ENCODE results near the gene SLC45A2. TPM values are rescaled to one million over a fixed set of nuclear protein-coding genes. Genes with fewer than 3 reads are reported as not detected.

Gene SLC45A2
- total RNA-seq, 1 experiment from 2014 or later: not detected

GRCh38 chr5:33999978-34000377 lies 15.5 kb upstream of the SLC45A2 start:
- no peak for DNase-seq
- no peaks in the 10 kb centered on the region; the same call in 1 of the 2 replicates for H3K36me3 ChIP-seq
- no peak overlapping the region for H3K27ac ChIP-seq
- no peaks in the 10 kb centered on the region for H3K9me3 ChIP-seq (replicated peaks)
- H3K4me1 ChIP-seq: peaks cover 6% of the 10 kb centered on the region; the same call in 1 of the 2 replicates
- H3K4me3 ChIP-seq: no peak overlapping the region
- H3K27me3 ChIP-seq: no peaks in the 10 kb centered on the region

- H3K9me3 ChIP-seq (replicated peaks): no peaks in the 10 kb centered on the region; the same call in 1 of the 2 replicates
- peak; percentile 44 to 67 for DNase-seq
- no peak overlapping the region for H3K27ac ChIP-seq
Measured at GRCh38 chr5:33997331-33997983, 13.0 kb upstream of the SLC45A2 start.

GRCh38 chr5:33995865-33996264 lies 11.4 kb upstream of the SLC45A2 start:
- H3K4me1 ChIP-seq: peaks cover 3% of the 10 kb centered on the region; the same call in 1 of the 2 replicates

More at GRCh38 chr5:33997331-33997983, 13.0 kb upstream of the SLC45A2 start:
- Histone ChIP-seq H3K4me3 (no peak overlapping the region), H3K27me3 (no peaks in the 10 kb centered on the region), H3K36me3 (0 out of 2 replicates have a peak, but pooled peaks cover 2% of the 10 kb centered on the region), H3K4me1 (peaks cover 6% of the 10 kb centered on the region; the same call in 1 of the 2 replicates)

GRCh38 chr5:33994845-33995244 lies 10.4 kb upstream of the SLC45A2 start:
- Histone ChIP-seq H3K4me3 (no peak overlapping the region), H3K27ac (no peak overlapping the region), H3K4me1 (no peaks in the 10 kb centered on the region), H3K9me3 (replicated peaks) (no peaks in the 10 kb centered on the region; the same call in 1 of the 2 replicates), H3K36me3 (0 out of 2 replicates have a peak, but pooled peaks cover 2% of the 10 kb centered on the region), H3K27me3 (no peaks in the 10 kb centered on the region)
- no peak for DNase-seq

More at GRCh38 chr5:33995865-33996264, 11.4 kb upstream of the SLC45A2 start:
- no peak overlapping the region for H3K4me3 ChIP-seq
- no peaks in the 10 kb centered on the region for H3K27me3 ChIP-seq
- H3K27ac ChIP-seq: no peak overlapping the region
- DNase-seq: no peak
- 0 out of 2 replicates have a peak, but pooled peaks cover 2% of the 10 kb centered on the region for H3K36me3 ChIP-seq
- H3K9me3 ChIP-seq (replicated peaks): no peaks in the 10 kb centered on the region; the same call in 1 of the 2 replicates

- Histone ChIP-seq H3K4me3 (no peak overlapping the region), H3K4me1 (no peaks in the 10 kb centered on the region), H3K36me3 (peaks cover 3% of the 10 kb centered on the region), H3K27me3 (no peaks in the 10 kb centered on the region), H3K9me3 (replicated peaks) (no peaks in the 10 kb centered on the region; the same call in 1 of the 2 replicates), H3K27ac (no peak overlapping the region)
- no peak for DNase-seq
Measured at GRCh38 chr5:33992864-33993263, 8.4 kb upstream of the SLC45A2 start.

- Histone ChIP-seq H3K27ac (no peak overlapping the region), H3K27me3 (no peaks in the 10 kb centered on the region), H3K4me3 (no peak overlapping the region), H3K36me3 (peaks cover 3% of the 10 kb centered on the region), H3K4me1 (no peaks in the 10 kb centered on the region), H3K9me3 (replicated peaks) (no peaks in the 10 kb centered on the region)
- no peak for DNase-seq
Measured at GRCh38 chr5:33985447-33985846, 954 bp upstream of the SLC45A2 start.

GRCh38 chr5:33984178-33984577 lies 315 bp downstream of the SLC45A2 start:
- Histone ChIP-seq H3K36me3 (peaks cover 3% of the 10 kb centered on the region), H3K27ac (no peak overlapping the region), H3K4me3 (no peak overlapping the region), H3K27me3 (0 out of 2 replicates have a peak, but pooled peaks cover 3% of the 10 kb centered on the region), H3K9me3 (replicated peaks) (no peaks in the 10 kb centered on the region), H3K4me1 (no peaks in the 10 kb centered on the region)
- DNase-seq: no peak

- Histone ChIP-seq H3K9me3 (replicated peaks) (no peaks in the 10 kb centered on the region), H3K27ac (no peak overlapping the region), H3K4me3 (no peak overlapping the region), H3K27me3 (0 out of 2 replicates have a peak, but pooled peaks cover 5% of the 10 kb centered on the region), H3K4me1 (no peaks in the 10 kb centered on the region), H3K36me3 (no peaks in the 10 kb centered on the region)
- no peak for DNase-seq
Measured at GRCh38 chr5:33981408-33982162, 2.9 kb downstream of the SLC45A2 start.

- Histone ChIP-seq H3K4me3 (no peak overlapping the region), H3K27me3 (0 out of 2 replicates have a peak, but pooled peaks cover 5% of the 10 kb centered on the region), H3K4me1 (no peaks in the 10 kb centered on the region), H3K27ac (no peak overlapping the region), H3K9me3 (replicated peaks) (no peaks in the 10 kb centered on the region), H3K36me3 (no peaks in the 10 kb centered on the region)
- no peak for DNase-seq
Measured at GRCh38 chr5:33980030-33980429, 4.5 kb downstream of the SLC45A2 start.

GRCh38 chr5:33978306-33978705 lies 6.2 kb downstream of the SLC45A2 start:
- H3K4me3 ChIP-seq: no peak overlapping the region
- 0 out of 2 replicates have a peak, but pooled peaks cover 5% of the 10 kb centered on the region for H3K27me3 ChIP-seq
- DNase-seq: no peak
- H3K4me1 ChIP-seq: no peaks in the 10 kb centered on the region
- H3K36me3 ChIP-seq: no peaks in the 10 kb centered on the region
- no peaks in the 10 kb centered on the region; the same call in 1 of the 2 replicates for H3K9me3 ChIP-seq (replicated peaks)
- H3K27ac ChIP-seq: no peak overlapping the region

- H3K4me1 ChIP-seq: no peaks in the 10 kb centered on the region
- H3K27ac ChIP-seq: no peak overlapping the region
- no peaks in the 10 kb centered on the region for H3K36me3 ChIP-seq
- no peak for DNase-seq
- no peaks in the 10 kb centered on the region; the same call in 1 of the 2 replicates for H3K9me3 ChIP-seq (replicated peaks)
- 0 out of 2 replicates have a peak, but pooled peaks cover 5% of the 10 kb centered on the region for H3K27me3 ChIP-seq
- no peak overlapping the region for H3K4me3 ChIP-seq
Measured at GRCh38 chr5:33976307-33976706, 8.2 kb downstream of the SLC45A2 start.

GRCh38 chr5:33975852-33976251 lies 8.6 kb downstream of the SLC45A2 start:
- no peak overlapping the region for H3K27ac ChIP-seq
- no peaks in the 10 kb centered on the region for H3K36me3 ChIP-seq
- no peaks in the 10 kb centered on the region; the same call in 1 of the 2 replicates for H3K9me3 ChIP-seq (replicated peaks)
- no peak overlapping the region for H3K4me3 ChIP-seq
- H3K27me3 ChIP-seq: 0 out of 2 replicates have a peak, but pooled peaks cover 5% of the 10 kb centered on the region
- no peaks in the 10 kb centered on the region for H3K4me1 ChIP-seq
- DNase-seq: no peak

- Histone ChIP-seq H3K4me3 (no peak overlapping the region), H3K4me1 (no peaks in the 10 kb centered on the region), H3K27ac (no peak overlapping the region), H3K27me3 (no peaks in the 10 kb centered on the region), H3K36me3 (no peaks in the 10 kb centered on the region), H3K9me3 (replicated peaks) (no peaks in the 10 kb centered on the region; the same call in 1 of the 2 replicates)
- no peak for DNase-seq
Measured at GRCh38 chr5:33973271-33973670, 11.2 kb downstream of the SLC45A2 start.

- peak; percentile 35 to 73 for DNase-seq
- Histone ChIP-seq H3K27ac (no peak overlapping the region), H3K4me3 (no peak overlapping the region), H3K27me3 (no peaks in the 10 kb centered on the region), H3K4me1 (no peaks in the 10 kb centered on the region), H3K9me3 (replicated peaks) (no peaks in the 10 kb centered on the region; the same call in 1 of the 2 replicates), H3K36me3 (no peaks in the 10 kb centered on the region)
Measured at GRCh38 chr5:33969572-33970452, 14.7 kb downstream of the SLC45A2 start.
